GM19468 (cell line): Measurements from ENCODE around the gene KERA.
"Not testable (repeated sequence)": the region's sequence is repeated elsewhere in the genome, so short reads cannot be mapped to it uniquely, and the experiment has no call there.

Source experiments
- ATAC-seq: cut with Tn5 transposase; IDR thresholded peaks from one replicate; pipeline ENCODE4 v1.9.1; 2021; ENCODE audit warnings: mild to moderate bottlenecking, moderate library complexity, moderate number of reproducible peaks; ENCODE audit not compliant: unreplicated experiment; ENCODE audit errors: extremely low read depth

The KERA gene

GRCh38 chr12:91057368-91058165, at the start of gene KERA:
KERA (minus strand) TSS chr12:91058024; CDS start chr12:91056281, 1,743 bp downstream.
- no peak for ATAC-seq

- ATAC-seq, result no peak
Observed at GRCh38 chr12:91106283-91106682, 48.5 kb upstream of the KERA start.

- ATAC-seq, result no peak
Observed at GRCh38 chr12:91105807-91106206, 48.0 kb upstream of the KERA start.

- peak; percentile 76 for ATAC-seq
Observed at GRCh38 chr12:91104812-91105466, 47.1 kb upstream of the KERA start.

- ATAC-seq, result no peak
Observed at GRCh38 chr12:91103624-91104023, 45.8 kb upstream of the KERA start.

GRCh38 chr12:91103101-91103500, 45.3 kb upstream of the KERA start:
- no peak for ATAC-seq

GRCh38 chr12:91100906-91101305, 43.1 kb upstream of the KERA start:
- ATAC-seq, result no peak

GRCh38 chr12:91099836-91100235, 42.0 kb upstream of the KERA start:
- no peak for ATAC-seq

GRCh38 chr12:91099341-91099740, 41.5 kb upstream of the KERA start:
- no peak for ATAC-seq

GRCh38 chr12:91098941-91099340, 41.1 kb upstream of the KERA start:
- ATAC-seq, result no peak

- ATAC-seq, result no peak
Observed at GRCh38 chr12:91098461-91098860, 40.6 kb upstream of the KERA start.

GRCh38 chr12:91094957-91095356, 37.1 kb upstream of the KERA start:
- no peak for ATAC-seq

GRCh38 chr12:91094032-91094662, 36.3 kb upstream of the KERA start:
- ATAC-seq, result no peak

- no peak for ATAC-seq
Observed at GRCh38 chr12:91093341-91093740, 35.5 kb upstream of the KERA start.

GRCh38 chr12:91091916-91092715, 34.3 kb upstream of the KERA start:
- ATAC-seq, result no peak

- ATAC-seq, result not testable (repeated sequence)
Observed at GRCh38 chr12:91089953-91090352, 32.1 kb upstream of the KERA start.

GRCh38 chr12:91080041-91080440, 22.2 kb upstream of the KERA start:
- ATAC-seq, result no peak

GRCh38 chr12:91078501-91078900, 20.7 kb upstream of the KERA start:
- no peak for ATAC-seq

- ATAC-seq, result no peak
Observed at GRCh38 chr12:91077228-91077954, 19.6 kb upstream of the KERA start.

- no peak for ATAC-seq
Observed at GRCh38 chr12:91074851-91075250, 17.0 kb upstream of the KERA start.
